Aorta (tissue), 5 donors: Measurements from ENCODE around the gene IFT81. TPM values are rescaled to one million over a fixed set of nuclear protein-coding genes. Genes with fewer than 3 reads are reported as not detected.
A peak's percentile ranks its signal among the peaks of the same experiment; 100 is the strongest.
"Not testable (repeated sequence)": the region's sequence is repeated elsewhere in the genome, so short reads cannot be mapped to it uniquely, and the experiment has no call there.

Experiments used
- ATAC-seq: fragments of 200-7000 bp; cut with Tn5 transposase; one replicate; pipeline ENCODE4 v1.9.1; 2022; ENCODE audit warnings: moderate library complexity; ENCODE audit not compliant: low FRiP score
- DNase-seq, 2 donors: peaks; one replicate each; pipeline ENCODE4 v3.0.0-alpha.2; 2020
- H3K27ac ChIP-seq, 2 donors: one replicate each; pipeline ENCODE4 v1.5.1; 2013; ENCODE audit warnings: low read length in 2 of 2, mild to moderate bottlenecking in 2 of 2, moderate library complexity in 2 of 2, control low read depth in 1 of 2, inconsistent platforms in 1 of 2, low read depth in 1 of 2
- H3K27me3 ChIP-seq, 2 donors: one replicate each; pipeline ENCODE4 v1.6.1; 2013; ENCODE audit warnings: control low read depth in 1 of 2, low read length in 1 of 2, mild to moderate bottlenecking in 1 of 2, moderate library complexity in 1 of 2; ENCODE audit not compliant: insufficient read depth in 2 of 2, control insufficient read depth in 1 of 2
- H3K36me3 ChIP-seq, 2 donors: one replicate each; pipeline ENCODE4 v1.6.1; 2013; ENCODE audit warnings: control low read depth in 1 of 2, low read length in 1 of 2, mild to moderate bottlenecking in 1 of 2; ENCODE audit not compliant: insufficient read depth in 2 of 2, control insufficient read depth in 1 of 2
- H3K4me1 ChIP-seq, 2 donors: one replicate each; pipeline ENCODE4 v1.6.1; 2013; ENCODE audit warnings: low read length in 2 of 2, control low read depth in 1 of 2, mild to moderate bottlenecking in 1 of 2, moderate library complexity in 1 of 2; ENCODE audit not compliant: insufficient read depth in 2 of 2, control insufficient read depth in 1 of 2
- H3K4me3 ChIP-seq, 2 donors: one replicate each; pipeline ENCODE4 v1.5.1; 2013; ENCODE audit warnings: low read length in 2 of 2, control low read depth in 1 of 2, mild to moderate bottlenecking in 1 of 2
- H3K9me3 ChIP-seq: one replicate; pipeline ENCODE4 v1.6.1; 2013; ENCODE audit warnings: mild to moderate bottlenecking, low read length; ENCODE audit not compliant: control insufficient read depth
- WGBS, 2 donors: extraction: QIAGEN DNeasy Blood & Tissue Kit; methylation state at CpG; one replicate each; pipeline ENCODE4 v1.1.7; 2013; 5-methylcytosine and 5-hydroxymethylcytosine counted together
- intact Hi-C, 2 donors: fragments of 100-400 bp; cut with DNase I; formaldehyde crosslinking; loops; one replicate each; pipeline versions ENCODE4 v1.14.2 to v1.15.0; 2022
- long read RNA-seq, 2 donors: library from polyadenylated mRNA; unstranded; transcript quantifications; one replicate each; pipeline ENCODE4 v2.0.0, GENCODE V29; 2020 to 2021
- polyA plus RNA-seq, 2 donors: library from polyadenylated mRNA; stranded (reverse); fragments of 200-250 nt; gene quantifications; one replicate each; pipeline ENCODE4 v1.2.3, GENCODE V29; 2013
- total RNA-seq, 2 donors: library from RNA; stranded (reverse); fragmentation: NEBNext Ultra II Directional; extraction: Animal tissue kit (Norgen Biotek cat#: 25700); gene quantifications; one replicate each; pipeline ENCODE4 v1.2.1, GENCODE V29; 2021
- donor health status: healthy with polysubstance abuse.
- donor health status: Bipolar disorder and iron deficiency.
- donor health status: DM: no; HTN: no; CAD: no.
- donor health status: DM: no; HTN: no; CAD: no.
- donor health status: DM: yes; HTN: yes; CAD: no.

IFT81 gene
- total RNA-seq = 10 to 100 TPM; 11.4 to 14.1 TPM
- 10 to 100 TPM in 1 of 2 donors, 1 to 10 TPM in 1; 7.9 to 14.2 TPM for polyA plus RNA-seq
- long read RNA-seq, donor 1, partial matches to known transcripts = 17 of 24 reads
- long read RNA-seq, donor 1, other reads (novel, unspliced or antisense) = 4 of 24 reads
- long read RNA-seq, donor 2, partial matches to known transcripts = 2 of 10 reads
- long read RNA-seq, donor 2, other reads (novel, unspliced or antisense) = 3 of 10 reads

GRCh38 chr12:110124269-110124995, at the start of gene IFT81:
Gene IFT81, plus strand, starts transcription at chr12:110124357. Its CDS starts 3,024 bp downstream, at chr12:110127381.
- Histone ChIP-seq H3K4me3 (peak within 1 kb of the TSS; percentile 24 to 67), H3K9me3 (no peaks in the 10 kb centered on the region), H3K27me3 (no peaks in the 10 kb centered on the region), H3K4me1 (peaks cover 0 to 2% of the 10 kb centered on the region in 2 donors), H3K36me3 (no peaks in the 10 kb centered on the region), H3K27ac (peak within 1 kb of the TSS in 1 of 2 donors; percentile 59)
- 0% methylated on average over 52 to 61 of the region's 61 CpGs for WGBS, 2 donors
- intact Hi-C loops = loop anchor here in 1 of 2 donors (2.0 kb wide), 1 partner anchor 16 kb away; no protein-coding TSS in a partner anchor
- peak; percentile 97 to 99 for DNase-seq
- peak; percentile 97 for ATAC-seq

- H3K9me3 ChIP-seq = no peaks in the 10 kb centered on the region
- intact Hi-C loops = no loop called here
- no peak overlapping the region for H3K27ac ChIP-seq
- ATAC-seq = no peak
- no peaks in the 10 kb centered on the region for H3K36me3 ChIP-seq
- H3K4me1 ChIP-seq = no peaks in the 10 kb centered on the region
- H3K27me3 ChIP-seq = no peaks in the 10 kb centered on the region
- no peak overlapping the region for H3K4me3 ChIP-seq
- DNase-seq = no peak
- 98 to 100% methylated on average over 1 of the region's 1 CpG for WGBS, 2 donors
Observed at GRCh38 chr12:110075880-110076279, 48.3 kb upstream of the IFT81 start.

- H3K27me3 ChIP-seq = no peaks in the 10 kb centered on the region
- no peak overlapping the region for H3K27ac ChIP-seq
- no peak overlapping the region for H3K4me3 ChIP-seq
- 84% methylated on average over 4 of the region's 4 CpGs for WGBS, 2 donors
- no peaks in the 10 kb centered on the region for H3K9me3 ChIP-seq
- H3K36me3 ChIP-seq = no peaks in the 10 kb centered on the region
- ATAC-seq (no peak), DNase-seq (no peak)
- H3K4me1 ChIP-seq = no peaks in the 10 kb centered on the region
- intact Hi-C loops = no loop called here
Observed at GRCh38 chr12:110077800-110078199, 46.4 kb upstream of the IFT81 start.

GRCh38 chr12:110079477-110080400, 44.4 kb upstream of the IFT81 start:
- H3K27me3 ChIP-seq = no peaks in the 10 kb centered on the region
- no peak overlapping the region for H3K27ac ChIP-seq
- no peaks in the 10 kb centered on the region for H3K9me3 ChIP-seq
- DNase-seq (peak in 1 of 2 donors; percentile 80), ATAC-seq (no peak)
- H3K4me1 ChIP-seq = no peaks in the 10 kb centered on the region
- no peaks in the 10 kb centered on the region for H3K36me3 ChIP-seq
- no peak overlapping the region for H3K4me3 ChIP-seq
- intact Hi-C loops = no loop called here
- WGBS, 2 donors = 79 to 80% methylated on average over 23 to 24 of the region's 24 CpGs

- Histone ChIP-seq H3K27me3 (no peaks in the 10 kb centered on the region), H3K4me3 (no peak overlapping the region), H3K27ac (no peak overlapping the region), H3K36me3 (no peaks in the 10 kb centered on the region), H3K4me1 (no peaks in the 10 kb centered on the region), H3K9me3 (no peaks in the 10 kb centered on the region)
- intact Hi-C loops = no loop called here
- WGBS, 2 donors = 86% methylated on average over 7 of the region's 7 CpGs
- no peak for ATAC-seq
- DNase-seq = no peak
Observed at GRCh38 chr12:110080410-110080809, 43.7 kb upstream of the IFT81 start.

GRCh38 chr12:110084314-110085015, 39.7 kb upstream of the IFT81 start:
- H3K4me3 ChIP-seq = no peak overlapping the region
- no peak overlapping the region for H3K27ac ChIP-seq
- no peaks in the 10 kb centered on the region for H3K9me3 ChIP-seq
- no peaks in the 10 kb centered on the region for H3K4me1 ChIP-seq
- intact Hi-C loops = no loop called here
- WGBS, 2 donors = 71 to 78% methylated on average over 4 of the region's 4 CpGs
- DNase-seq (no peak), ATAC-seq (no peak)
- H3K36me3 ChIP-seq = no peaks in the 10 kb centered on the region
- H3K27me3 ChIP-seq = no peaks in the 10 kb centered on the region

- H3K4me1 ChIP-seq, H3K36me3 ChIP-seq, H3K27ac ChIP-seq, H3K9me3 ChIP-seq, ATAC-seq, intact Hi-C loops, H3K27me3 ChIP-seq, H3K4me3 ChIP-seq, DNase-seq: not testable (repeated sequence)
- 81 to 82% methylated on average over 6 of the region's 6 CpGs for WGBS, 2 donors
Observed at GRCh38 chr12:110088216-110088615, 35.9 kb upstream of the IFT81 start.

GRCh38 chr12:110088936-110089335, 35.2 kb upstream of the IFT81 start:
- intact Hi-C loops = no loop called here
- H3K36me3 ChIP-seq = no peaks in the 10 kb centered on the region
- H3K4me3 ChIP-seq = no peak overlapping the region

More at GRCh38 chr12:110088936-110089335, 35.2 kb upstream of the IFT81 start:
- no peak for DNase-seq
- H3K4me1 ChIP-seq = no peaks in the 10 kb centered on the region
- 88 to 92% methylated on average over 5 of the region's 5 CpGs for WGBS, 2 donors
- no peaks in the 10 kb centered on the region for H3K27me3 ChIP-seq
- no peak overlapping the region for H3K27ac ChIP-seq
- no peaks in the 10 kb centered on the region for H3K9me3 ChIP-seq
- ATAC-seq = no peak
